H1 (cell line): ENCODE results near the gene IL20RB. TPM values are rescaled to one million over a fixed set of nuclear protein-coding genes. Genes with fewer than 3 reads are reported as not detected.

Experiments used
- BACH1 ChIP-seq: IDR thresholded peaks from 2 replicates; pipeline ENCODE4 v1.6.1; 2012; ENCODE audit warnings: low read length, improper control_type of control experiment
- JUN ChIP-seq: IDR thresholded peaks from 2 replicates; pipeline ENCODE4 v1.6.1; 2011; ENCODE audit warnings: low read depth, mild to moderate bottlenecking, improper control_type of control experiment, low read length
- polyA plus RNA-seq, 7 experiments: library from polyadenylated mRNA; depleted of rRNA in 3 of 7; stranded (reverse) in 5 of 7; unstranded in 2 of 7; fragments of >200 nt in 5 of 7; fragments of 200-250 nt in 2 of 7; gene quantifications; 1 replicate in 5 of 7; 2 replicates in 1 of 7; 4 replicates in 1 of 7; pipeline versions ENCODE4 v1.2.1 to v1.2.3, GENCODE V29; 2011 to 2013; ENCODE audit warnings: missing spikeins in 2 of 7, mixed read lengths in 2 of 7
- total RNA-seq: library from RNA; stranded (reverse); fragmentation: NEBNext Ultra II Directional; extraction: Animal tissue kit (Norgen Biotek cat#: 25700); gene quantifications from 2 replicates; pipeline ENCODE4 v1.2.1, GENCODE V29; 2021
- TF ChIP-seq, protein P1 (sequence below), 3 experiments: IDR thresholded peaks; 1 replicate in 2 of 3; 2 replicates in 1 of 3; pipeline versions ENCODE4 v1.5.1 to v1.6.1; 2011; ENCODE audit warnings: low read length in 3 of 3, mild to moderate bottlenecking in 3 of 3, inconsistent platforms in 2 of 3, low read depth in 1 of 3, moderate library complexity in 1 of 3; ENCODE audit not compliant: insufficient read depth in 1 of 3; ENCODE audit errors: control extremely low read depth in 1 of 3

The IL20RB gene
- total and polyA plus RNA-seq, 2 of the 8 experiments (the other 6 are each of a cell fraction or from before 2014, with no cell fraction given), result 1.6 to 1.8 TPM

DNA sequence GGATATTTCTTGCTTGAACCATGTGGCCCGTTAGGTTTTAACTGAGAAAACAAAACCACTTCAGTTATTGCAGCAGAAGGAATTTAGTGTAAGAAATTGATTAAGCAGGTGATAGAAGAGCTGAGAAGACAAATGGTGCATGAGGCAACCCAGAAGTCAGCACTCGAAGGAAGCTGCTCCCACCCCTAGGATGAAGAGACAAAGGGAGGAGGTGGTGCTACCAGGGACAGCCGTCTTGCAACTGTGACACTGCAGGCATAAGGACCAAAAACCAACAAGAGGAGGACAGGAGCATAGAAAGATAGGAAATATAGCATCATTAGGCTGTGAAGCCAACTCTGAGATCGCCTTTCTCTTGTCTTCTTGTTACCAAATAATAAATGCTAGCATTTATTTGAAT, 89.0 kb downstream of the IL20RB start (continued):
- TF ChIP-seq, protein P1, sequence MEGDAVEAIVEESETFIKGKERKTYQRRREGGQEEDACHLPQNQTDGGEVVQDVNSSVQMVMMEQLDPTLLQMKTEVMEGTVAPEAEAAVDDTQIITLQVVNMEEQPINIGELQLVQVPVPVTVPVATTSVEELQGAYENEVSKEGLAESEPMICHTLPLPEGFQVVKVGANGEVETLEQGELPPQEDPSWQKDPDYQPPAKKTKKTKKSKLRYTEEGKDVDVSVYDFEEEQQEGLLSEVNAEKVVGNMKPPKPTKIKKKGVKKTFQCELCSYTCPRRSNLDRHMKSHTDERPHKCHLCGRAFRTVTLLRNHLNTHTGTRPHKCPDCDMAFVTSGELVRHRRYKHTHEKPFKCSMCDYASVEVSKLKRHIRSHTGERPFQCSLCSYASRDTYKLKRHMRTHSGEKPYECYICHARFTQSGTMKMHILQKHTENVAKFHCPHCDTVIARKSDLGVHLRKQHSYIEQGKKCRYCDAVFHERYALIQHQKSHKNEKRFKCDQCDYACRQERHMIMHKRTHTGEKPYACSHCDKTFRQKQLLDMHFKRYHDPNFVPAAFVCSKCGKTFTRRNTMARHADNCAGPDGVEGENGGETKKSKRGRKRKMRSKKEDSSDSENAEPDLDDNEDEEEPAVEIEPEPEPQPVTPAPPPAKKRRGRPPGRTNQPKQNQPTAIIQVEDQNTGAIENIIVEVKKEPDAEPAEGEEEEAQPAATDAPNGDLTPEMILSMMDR (IDR thresholded peaks at IDR 0.05; ENCODE audit: control extremely low read depth in 1 of 3, insufficient read depth in 1 of 3, low read depth in 1 of 3, low read length in 3 of 3), result no peak
- no peak for TF ChIP-seq BACH1
- no peak for TF ChIP-seq JUN
